ENCODE results near the gene WNT11. TPM values are rescaled to one million over a fixed set of nuclear protein-coding genes. Genes with fewer than 3 reads are reported as not detected.

WNT11 gene
- total RNA-seq, 1 donor from 2014 or later = not detected

GRCh38 chr11:76221365-76221764, 15.1 kb upstream of the WNT11 start:
- DNase-seq (ENCODE audit: extremely low read depth, low read depth, low spot score) = no peak

DNA sequence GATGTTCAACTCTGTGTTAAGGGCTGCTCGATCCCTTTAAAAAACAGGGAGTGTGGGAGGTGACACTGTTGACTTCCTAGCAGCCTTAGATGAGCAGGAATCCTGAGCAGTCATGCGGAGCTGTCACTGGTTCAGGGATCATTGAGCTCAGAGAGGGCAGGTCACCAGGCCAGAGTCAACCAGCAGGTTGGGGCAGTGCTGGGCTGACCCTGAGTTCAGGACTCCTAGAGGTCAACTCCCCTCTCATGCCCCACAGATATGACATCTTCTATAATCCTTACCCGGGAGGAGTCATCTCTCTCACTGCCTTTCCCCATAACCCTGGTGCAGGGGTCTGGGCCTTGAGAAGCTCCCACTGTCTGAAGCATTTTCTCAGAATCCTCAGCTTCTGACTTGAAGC, 12.9 kb upstream of the WNT11 start:
- no peak for DNase-seq (ENCODE audit: extremely low read depth, low read depth, low spot score)

DNA sequence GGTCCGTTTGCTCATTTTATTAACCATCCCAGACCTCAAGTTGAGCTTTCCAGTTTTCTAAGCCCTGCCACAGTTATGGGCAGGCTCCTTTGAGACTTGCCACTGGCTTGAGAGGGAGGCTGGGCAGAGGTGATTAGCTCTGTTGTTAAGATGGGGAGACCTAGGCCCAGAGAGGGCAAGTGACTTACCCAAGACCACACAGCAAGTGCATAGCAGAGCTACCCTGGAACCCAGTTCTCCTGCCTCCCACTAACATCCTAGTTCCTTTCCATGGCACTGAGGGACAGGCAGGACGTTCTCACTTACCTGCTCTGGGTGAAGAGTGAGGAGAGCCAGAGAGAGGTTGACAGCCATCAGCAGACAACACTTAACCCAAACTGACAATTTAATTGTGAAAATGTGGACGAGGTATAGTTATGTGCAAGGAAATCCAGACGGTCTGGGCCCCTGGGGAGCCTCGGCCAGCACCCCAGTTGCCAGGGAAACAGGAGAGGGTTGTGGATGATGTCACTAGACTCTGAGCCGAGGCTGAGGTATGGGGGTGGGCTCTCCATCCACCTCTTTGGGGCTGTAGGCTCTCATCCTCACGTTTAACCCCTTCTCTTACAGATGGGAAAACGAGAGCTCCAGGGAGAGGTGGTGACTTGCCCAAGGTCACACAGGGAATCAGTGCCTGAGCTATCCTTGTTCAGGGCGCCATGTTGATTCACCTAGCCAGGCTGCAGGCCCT, 12.3 kb upstream of the WNT11 start:
- DNase-seq (ENCODE audit: extremely low read depth, low read depth, low spot score) = no peak

DNA sequence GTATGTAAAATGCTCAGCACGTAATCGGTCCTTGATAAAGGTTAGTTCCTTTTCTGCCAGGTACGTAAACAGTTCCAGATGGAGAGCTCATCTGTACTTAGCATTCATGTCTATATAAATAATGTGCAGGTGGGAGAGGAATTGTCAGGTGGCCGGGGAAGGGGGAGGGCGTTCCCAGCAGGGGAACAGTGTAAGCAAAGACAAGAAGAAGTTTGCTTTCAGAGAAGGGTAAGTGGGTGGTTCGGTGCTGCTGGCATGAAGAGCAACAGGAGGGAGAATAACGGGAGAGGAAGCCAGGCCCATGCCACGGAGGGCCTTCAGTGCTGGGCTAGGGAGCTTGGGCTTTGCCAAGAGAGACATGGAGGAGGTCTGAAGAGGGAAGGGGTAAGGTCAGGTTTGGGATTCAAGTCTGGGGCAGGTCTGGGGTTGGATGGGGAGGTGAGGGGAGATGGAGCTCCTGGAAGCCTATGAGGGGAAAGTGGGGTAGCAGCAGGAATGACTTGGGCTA, 11.4 kb upstream of the WNT11 start:
- DNase-seq (ENCODE audit: extremely low read depth, low read depth, low spot score) = no peak

DNA sequence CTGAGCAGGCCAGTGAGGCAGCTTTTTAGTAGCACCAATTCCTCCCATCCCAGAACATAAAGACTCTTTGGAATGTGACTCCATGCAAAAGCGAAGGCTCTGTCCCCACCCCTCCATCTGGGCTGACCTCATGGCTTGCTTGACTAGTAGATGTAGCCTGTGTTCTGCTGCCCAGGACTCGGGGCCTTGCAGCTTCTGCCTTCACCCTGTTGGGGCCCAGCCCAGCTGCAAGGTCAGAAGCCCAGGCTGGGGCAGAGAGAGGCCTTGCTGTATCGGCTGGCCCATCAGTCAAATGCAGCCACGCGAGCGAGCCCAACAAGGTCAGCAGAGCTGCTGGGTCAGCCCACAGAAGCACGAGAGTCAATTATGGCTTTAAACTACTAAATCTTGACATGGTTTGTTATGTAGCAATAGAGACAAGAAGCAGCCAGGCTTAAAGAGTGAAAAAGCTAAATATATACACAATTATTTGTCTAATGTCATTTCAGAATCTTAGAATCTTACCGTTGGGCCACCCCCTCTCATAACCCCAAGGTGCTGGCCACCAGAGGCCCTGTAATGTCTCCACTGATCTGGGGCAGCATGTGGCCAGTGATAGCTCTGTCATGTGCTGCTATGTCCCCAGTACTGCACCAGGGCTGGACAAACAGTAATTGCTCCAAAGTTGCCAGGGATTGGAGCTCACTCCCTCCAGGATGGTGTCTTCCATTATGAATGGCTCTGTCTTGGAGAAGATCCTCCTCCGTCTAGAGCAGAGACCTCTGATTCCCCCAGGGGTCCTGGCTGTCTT, 10.4 kb upstream of the WNT11 start:
- DNase-seq (ENCODE audit: extremely low read depth, low read depth, low spot score) = no peak

DNA sequence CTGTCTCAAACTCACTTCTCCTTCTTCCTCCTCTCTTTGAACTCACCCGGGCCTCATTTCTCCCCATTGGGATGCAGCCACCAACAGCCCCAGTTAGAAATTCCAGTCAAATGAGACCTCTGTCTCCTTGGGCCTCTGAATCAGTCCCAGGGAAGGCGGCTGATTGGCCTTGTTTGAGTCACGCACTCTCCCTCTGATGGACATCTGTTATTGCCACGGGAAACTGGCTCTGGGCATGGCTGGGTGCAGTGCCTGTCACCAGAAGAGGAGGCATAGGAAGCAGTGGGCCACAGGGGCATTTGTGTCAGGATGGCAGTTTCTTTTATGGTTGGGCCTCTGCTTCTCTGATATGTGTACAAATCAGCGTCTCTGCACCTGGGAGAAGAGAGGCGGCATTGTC, 9.6 kb upstream of the WNT11 start:
- DNase-seq (ENCODE audit: extremely low read depth, low read depth, low spot score) = no peak

- no peak for DNase-seq (ENCODE audit: extremely low read depth, low read depth, low spot score)
These were observed 8.8 kb upstream of the WNT11 start for GRCh38 chr11:76214968-76215548.

GRCh38 chr11:76214186-76214585, 7.9 kb upstream of the WNT11 start:
- DNase-seq (ENCODE audit: extremely low read depth, low read depth, low spot score) = no peak

- DNase-seq (ENCODE audit: extremely low read depth, low read depth, low spot score) = no peak
These were observed 6.1 kb upstream of the WNT11 start for GRCh38 chr11:76212086-76213035.

GRCh38 chr11:76210931-76211851, 4.9 kb upstream of the WNT11 start:
- DNase-seq (ENCODE audit: extremely low read depth, low read depth, low spot score) = no peak

DNA sequence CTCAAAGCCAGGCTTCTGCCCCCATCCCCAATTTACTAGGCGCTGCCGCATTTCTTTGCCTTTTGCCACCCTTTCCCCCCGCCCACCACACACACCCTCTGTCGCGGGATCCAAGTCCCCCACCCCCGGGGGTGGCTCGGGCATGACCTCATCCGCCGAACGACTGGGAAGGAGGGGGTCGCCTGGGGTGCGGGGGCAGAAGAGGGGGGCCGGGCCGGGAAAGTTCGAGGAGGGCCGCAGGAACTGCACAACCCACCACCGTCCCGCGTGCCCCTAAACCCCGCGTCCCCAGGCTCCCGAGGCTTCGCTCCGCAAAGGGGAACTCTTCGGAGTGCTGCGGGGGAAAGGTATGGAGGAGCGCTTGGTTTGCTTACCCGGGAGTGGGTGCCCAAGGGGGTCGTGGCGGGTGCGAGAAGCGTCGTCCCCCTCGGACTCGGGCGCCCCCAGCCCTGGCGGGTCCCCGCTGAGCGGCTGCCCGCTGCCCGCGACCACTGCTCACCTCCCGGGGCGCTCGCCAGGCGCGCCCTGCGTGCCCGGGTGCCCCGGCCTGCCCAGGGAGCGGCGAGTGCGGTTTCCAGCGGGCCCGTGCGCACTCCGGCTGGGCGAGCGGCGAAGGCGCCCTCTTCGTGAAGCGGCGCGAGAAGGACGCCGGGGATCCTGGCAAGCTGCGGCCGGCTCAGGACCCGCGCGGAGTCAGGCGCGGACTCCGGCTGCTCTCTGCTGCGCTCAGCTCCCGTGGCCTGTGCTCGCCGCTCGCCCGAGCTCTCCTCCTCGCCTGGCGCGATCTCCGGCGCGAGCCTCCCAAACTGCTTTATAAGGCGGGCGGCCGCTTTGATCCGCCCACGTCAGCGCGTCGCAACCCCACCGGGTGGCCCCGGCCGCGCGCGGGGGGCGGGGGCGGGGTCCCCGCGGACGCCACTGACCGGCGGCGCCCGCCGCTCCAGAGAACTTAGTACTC, 4.0 kb upstream of the WNT11 start:
- DNase-seq (ENCODE audit: extremely low read depth, low read depth, low spot score) = no peak

- DNase-seq (ENCODE audit: extremely low read depth, low read depth, low spot score) = no peak
These were observed 3.2 kb upstream of the WNT11 start for GRCh38 chr11:76209375-76209972.

- no peak for DNase-seq (ENCODE audit: extremely low read depth, low read depth, low spot score)
These were observed 2.4 kb upstream of the WNT11 start for GRCh38 chr11:76208438-76209374.

DNA sequence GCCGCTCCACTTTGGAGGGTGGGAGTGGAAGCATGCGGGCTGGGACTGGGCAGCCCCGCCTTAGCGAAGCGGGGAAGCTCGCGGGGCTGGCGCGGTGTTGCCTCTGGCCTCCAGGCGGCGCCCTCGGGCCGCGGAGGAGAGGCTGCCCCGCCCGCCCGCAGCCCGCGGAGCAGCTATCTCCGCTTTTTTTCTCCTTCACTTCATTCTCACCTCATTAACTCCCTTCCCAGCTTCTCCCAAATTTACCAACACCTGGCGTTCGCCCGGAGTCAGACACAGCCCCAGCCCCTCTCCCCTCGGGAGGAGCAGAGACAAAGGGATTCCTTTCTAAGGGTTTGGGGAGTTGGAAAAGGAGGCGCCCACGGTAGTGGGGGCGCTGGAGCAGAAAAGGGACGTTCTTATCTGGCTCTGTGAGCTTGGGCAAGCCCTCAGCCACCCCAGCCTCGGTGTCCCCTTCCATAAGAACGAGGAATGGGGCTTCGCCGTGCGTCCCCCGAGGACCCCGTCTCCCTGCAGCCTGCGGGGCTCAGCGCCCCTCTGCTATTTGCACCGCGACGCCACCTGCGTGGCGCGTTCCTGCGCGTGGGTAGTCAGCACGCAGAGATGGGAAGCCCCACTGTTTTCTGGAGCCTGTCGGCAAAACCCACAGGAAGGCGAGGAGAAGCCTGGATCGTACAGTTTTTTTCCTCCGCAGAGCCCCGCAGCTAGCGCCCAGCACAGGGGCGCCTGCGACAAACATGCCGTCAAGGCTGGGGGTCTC, 1.5 kb upstream of the WNT11 start:
- DNase-seq (ENCODE audit: extremely low read depth, low read depth, low spot score) = no peak

DNA sequence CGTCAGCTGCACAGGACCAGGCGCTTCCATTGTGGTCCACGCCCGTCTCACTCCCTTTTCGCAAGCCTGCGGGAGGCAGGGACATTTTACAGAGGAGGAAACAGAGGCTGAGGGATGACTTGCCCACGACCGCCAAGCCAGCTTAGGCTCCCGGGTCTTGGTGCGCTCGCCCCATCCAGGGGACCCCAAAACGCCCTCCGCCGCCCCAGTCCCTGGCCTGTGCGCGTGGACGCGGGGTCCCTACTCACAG, 300 bp downstream of the WNT11 start:
- no peak for DNase-seq (ENCODE audit: extremely low read depth, low read depth, low spot score)

GRCh38 chr11:76205252-76206076, 838 bp downstream of the WNT11 start:
- DNase-seq (ENCODE audit: extremely low read depth, low read depth, low spot score) = no peak
